ENCODE results near the gene PNMA8C. TPM values are rescaled to one million over a fixed set of nuclear protein-coding genes. Genes with fewer than 3 reads are reported as not detected.

The PNMA8C gene
- total RNA-seq, 2 experiments from 2014 or later = not detected

- Mint-ChIP-seq H3K36me3 (ENCODE audit: low read depth) (no peaks in the 10 kb centered on the region), H3K4me1 (ENCODE audit: low read depth) (no peaks in the 10 kb centered on the region), H3K9me3 (no peaks in the 10 kb centered on the region), H3K27ac (no peak overlapping the region), H3K27me3 (peaks cover 50% of the 10 kb centered on the region), H3K4me3 (no peak overlapping the region)
- ChIA-PET CTCF (no interaction called here), POLR2A (no interaction called here)
- Histone ChIP-seq H3K4me1 (ENCODE audit: insufficient read depth, low read length) (no peaks in the 10 kb centered on the region), H3K4me3 (ENCODE audit: low read length) (no peak overlapping the region), H3K36me3 (ENCODE audit: insufficient read depth, low read length) (no peaks in the 10 kb centered on the region), H3K9me3 (ENCODE audit: control insufficient read depth in 1 of 2, insufficient read depth in 1 of 2, low read length in 2 of 2) (no peaks in the 10 kb centered on the region), H3K27ac (ENCODE audit: low read depth in 1 of 2, low read length in 2 of 2) (no peak overlapping the region), H3K27me3 (ENCODE audit: control insufficient read depth in 1 of 2, insufficient read depth in 2 of 2, low read length in 2 of 2) (peaks cover 4 to 6% of the 10 kb centered on the region in 2 experiments)
- no peak for DNase-seq
- ATAC-seq (ENCODE audit: poor library complexity) = no peak
- no peak for TF ChIP-seq CTCF (IDR thresholded peaks at IDR 0.05)
- intact Hi-C loops (cut with DNase I, micrococcal nuclease) = no loop called here
Observed at GRCh38 chr19:46460055-46460454, 31.3 kb upstream of the PNMA8C start.

GRCh38 chr19:46456930-46457329 lies 28.2 kb upstream of the PNMA8C start:
- ChIA-PET POLR2A (no interaction called here), CTCF (no interaction called here)
- H3K4me1 ChIP-seq (ENCODE audit: insufficient read depth, low read length) = no peaks in the 10 kb centered on the region
- DNase-seq (no peak), ATAC-seq (ENCODE audit: poor library complexity) (no peak)
- intact Hi-C loops (cut with DNase I, micrococcal nuclease) = no loop called here
- Mint-ChIP-seq H3K27ac (no peak overlapping the region), H3K9me3 (no peaks in the 10 kb centered on the region), H3K4me1 (ENCODE audit: low read depth) (no peaks in the 10 kb centered on the region), H3K4me3 (no peak overlapping the region), H3K36me3 (ENCODE audit: low read depth) (no peaks in the 10 kb centered on the region), H3K27me3 (peaks cover 42% of the 10 kb centered on the region)
- H3K9me3 ChIP-seq (ENCODE audit: control insufficient read depth in 1 of 2, insufficient read depth in 1 of 2, low read length in 2 of 2) = no peaks in the 10 kb centered on the region
- H3K36me3 ChIP-seq (ENCODE audit: insufficient read depth, low read length) = no peaks in the 10 kb centered on the region
- no peak for TF ChIP-seq CTCF (IDR thresholded peaks at IDR 0.05)
- H3K27me3 ChIP-seq (ENCODE audit: control insufficient read depth in 1 of 2, insufficient read depth in 2 of 2, low read length in 2 of 2) = peaks cover 4 to 6% of the 10 kb centered on the region in 2 experiments
- no peak overlapping the region for H3K27ac ChIP-seq (ENCODE audit: low read depth in 1 of 2, low read length in 2 of 2)
- H3K4me3 ChIP-seq (ENCODE audit: low read length) = no peak overlapping the region

- no peaks in the 10 kb centered on the region for H3K4me1 ChIP-seq (ENCODE audit: insufficient read depth, low read length)
- ChIA-PET POLR2A (no interaction called here), CTCF (no interaction called here)
- Mint-ChIP-seq H3K27me3 (peaks cover 56% of the 10 kb centered on the region), H3K4me1 (ENCODE audit: low read depth) (no peaks in the 10 kb centered on the region), H3K9me3 (peaks cover 6% of the 10 kb centered on the region), H3K4me3 (no peak overlapping the region), H3K36me3 (ENCODE audit: low read depth) (no peaks in the 10 kb centered on the region), H3K27ac (no peak overlapping the region)
- ATAC-seq (ENCODE audit: poor library complexity) (no peak), DNase-seq (no peak)
- peaks cover 5 to 6% of the 10 kb centered on the region in 2 experiments for H3K9me3 ChIP-seq (ENCODE audit: control insufficient read depth in 1 of 2, insufficient read depth in 1 of 2, low read length in 2 of 2)
- H3K4me3 ChIP-seq (ENCODE audit: low read length) = no peak overlapping the region
- H3K27ac ChIP-seq (ENCODE audit: low read depth in 1 of 2, low read length in 2 of 2) = no peak overlapping the region
- no peaks in the 10 kb centered on the region for H3K36me3 ChIP-seq (ENCODE audit: insufficient read depth, low read length)
- no peak for TF ChIP-seq CTCF (IDR thresholded peaks at IDR 0.05)
- intact Hi-C loops (cut with DNase I, micrococcal nuclease) = no loop called here
- no peaks in the 10 kb centered on the region for H3K27me3 ChIP-seq (ENCODE audit: control insufficient read depth in 1 of 2, insufficient read depth in 2 of 2, low read length in 2 of 2)
Observed at GRCh38 chr19:46454244-46454643, 25.5 kb upstream of the PNMA8C start.
